IPS-NIHi7 (cell line): ENCODE measurements around the gene TMEM214.

Experiments used
- DNase-seq: peaks from one replicate; pipeline ENCODE4 v3.0.0; 2012; ENCODE audit warnings: mixed read lengths; ENCODE audit errors: extremely low spot score

The TMEM214 gene

DNA sequence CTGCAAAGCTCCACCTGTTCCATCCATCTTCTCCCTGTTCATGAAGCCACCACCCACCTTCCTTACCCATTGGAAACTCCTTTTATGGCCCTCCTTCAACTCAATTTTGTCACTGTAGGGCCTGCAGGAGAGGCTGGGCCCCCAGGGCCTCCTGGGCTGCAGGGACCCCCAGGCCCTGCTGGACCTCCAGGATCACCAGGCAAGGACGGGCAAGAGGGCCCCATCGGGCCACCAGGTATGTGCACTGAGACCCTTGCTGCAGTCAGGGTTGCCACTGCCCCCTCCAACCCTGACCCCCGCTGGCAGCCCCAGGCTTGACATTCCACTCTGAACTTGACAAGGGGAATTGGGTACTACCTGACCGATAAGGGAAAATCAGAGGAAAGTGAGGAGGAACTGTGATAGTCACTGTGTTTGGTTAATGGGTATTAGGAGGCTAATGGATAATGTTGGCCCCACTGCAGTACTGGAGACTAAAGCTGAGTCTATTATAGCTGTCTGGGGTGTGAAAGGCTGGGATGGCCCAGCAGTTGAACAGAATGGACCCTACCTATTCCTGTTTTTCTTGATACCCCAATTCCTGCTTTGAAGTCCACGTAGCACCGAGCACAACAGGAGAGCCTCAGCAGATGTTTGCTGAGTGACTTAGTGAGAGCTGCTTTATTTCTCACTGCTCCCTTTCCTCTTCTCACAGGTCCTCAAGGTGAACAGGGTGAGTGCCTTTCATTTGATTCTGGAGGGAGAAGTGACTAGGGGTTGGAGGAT is 51.7 kb downstream of the TMEM214 start:
- no peak for DNase-seq

DNA sequence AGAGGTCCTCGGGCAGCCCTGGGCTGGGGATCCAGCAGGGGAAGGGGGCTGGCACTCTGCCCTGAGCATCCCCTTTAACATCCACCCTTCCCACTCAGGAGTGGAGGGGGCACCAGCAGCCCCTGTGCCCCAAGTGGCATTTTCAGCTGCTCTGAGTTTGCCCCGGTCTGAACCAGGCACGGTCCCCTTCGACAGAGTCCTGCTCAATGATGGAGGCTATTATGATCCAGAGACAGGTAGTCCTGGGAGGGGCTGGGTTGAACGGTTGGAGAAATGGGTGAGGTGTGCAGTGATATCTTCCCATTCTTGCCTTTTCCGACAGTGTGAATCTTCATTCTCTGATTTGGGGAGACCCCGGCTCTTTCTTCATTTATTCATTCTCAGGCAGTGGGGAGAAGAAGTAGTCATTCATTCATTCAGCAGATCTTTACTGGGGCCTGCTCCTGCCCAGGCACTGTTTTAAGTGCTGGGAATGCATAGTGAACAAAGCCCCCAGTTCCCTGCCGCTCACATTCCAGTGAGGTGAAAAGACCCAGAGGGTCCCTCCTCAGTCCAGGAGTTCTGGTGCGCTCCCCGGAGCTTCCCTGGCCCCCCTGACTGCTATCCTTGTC is 52.4 kb downstream of the TMEM214 start:
- no peak for DNase-seq

DNA sequence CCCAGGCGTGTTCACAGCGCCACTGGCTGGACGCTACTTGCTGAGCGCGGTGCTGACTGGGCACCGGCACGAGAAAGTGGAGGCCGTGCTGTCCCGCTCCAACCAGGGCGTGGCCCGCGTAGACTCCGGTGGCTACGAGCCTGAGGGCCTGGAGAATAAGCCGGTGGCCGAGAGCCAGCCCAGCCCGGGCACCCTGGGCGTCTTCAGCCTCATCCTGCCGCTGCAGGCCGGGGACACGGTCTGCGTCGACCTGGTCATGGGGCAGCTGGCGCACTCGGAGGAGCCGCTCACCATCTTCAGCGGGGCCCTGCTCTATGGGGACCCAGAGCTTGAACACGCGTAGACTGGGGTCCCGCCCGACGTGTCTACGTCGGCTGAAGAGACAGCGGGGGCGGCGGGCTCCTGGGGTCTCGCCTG is 52.9 kb downstream of the TMEM214 start:
- DNase-seq, result peak; percentile 55

DNA sequence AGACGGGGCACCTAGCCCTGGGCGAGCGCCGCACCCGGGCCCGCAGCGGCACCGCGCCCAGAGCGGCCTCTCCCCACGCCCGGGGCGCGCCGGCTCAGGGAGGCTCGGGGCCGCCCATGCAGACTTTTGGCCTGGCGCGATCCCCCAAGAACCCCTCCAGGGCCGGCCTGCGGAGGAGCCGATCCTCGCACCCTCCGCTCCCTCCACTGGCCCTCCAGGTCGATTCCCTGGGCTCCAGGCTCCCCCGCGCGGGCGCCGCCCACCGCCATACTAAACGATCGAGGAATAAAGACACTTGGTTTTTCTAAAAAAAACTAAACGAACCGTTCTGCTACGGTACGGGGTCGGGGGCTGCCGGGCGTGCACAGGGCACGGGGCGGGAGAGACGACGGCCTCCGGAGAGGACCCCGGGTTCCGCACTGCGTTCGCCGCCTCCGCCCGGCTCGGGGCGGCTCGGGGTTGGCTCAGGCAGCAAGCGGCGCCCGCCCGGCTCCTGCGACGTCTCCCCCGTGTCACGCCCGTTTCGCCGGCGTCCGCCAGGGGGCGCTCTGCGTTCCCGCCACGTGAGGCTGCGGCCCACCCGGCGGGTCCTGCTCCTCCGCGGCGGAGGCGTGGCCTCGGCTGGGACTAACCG is 53.4 kb downstream of the TMEM214 start:
- peak; percentile 97 for DNase-seq

DNA sequence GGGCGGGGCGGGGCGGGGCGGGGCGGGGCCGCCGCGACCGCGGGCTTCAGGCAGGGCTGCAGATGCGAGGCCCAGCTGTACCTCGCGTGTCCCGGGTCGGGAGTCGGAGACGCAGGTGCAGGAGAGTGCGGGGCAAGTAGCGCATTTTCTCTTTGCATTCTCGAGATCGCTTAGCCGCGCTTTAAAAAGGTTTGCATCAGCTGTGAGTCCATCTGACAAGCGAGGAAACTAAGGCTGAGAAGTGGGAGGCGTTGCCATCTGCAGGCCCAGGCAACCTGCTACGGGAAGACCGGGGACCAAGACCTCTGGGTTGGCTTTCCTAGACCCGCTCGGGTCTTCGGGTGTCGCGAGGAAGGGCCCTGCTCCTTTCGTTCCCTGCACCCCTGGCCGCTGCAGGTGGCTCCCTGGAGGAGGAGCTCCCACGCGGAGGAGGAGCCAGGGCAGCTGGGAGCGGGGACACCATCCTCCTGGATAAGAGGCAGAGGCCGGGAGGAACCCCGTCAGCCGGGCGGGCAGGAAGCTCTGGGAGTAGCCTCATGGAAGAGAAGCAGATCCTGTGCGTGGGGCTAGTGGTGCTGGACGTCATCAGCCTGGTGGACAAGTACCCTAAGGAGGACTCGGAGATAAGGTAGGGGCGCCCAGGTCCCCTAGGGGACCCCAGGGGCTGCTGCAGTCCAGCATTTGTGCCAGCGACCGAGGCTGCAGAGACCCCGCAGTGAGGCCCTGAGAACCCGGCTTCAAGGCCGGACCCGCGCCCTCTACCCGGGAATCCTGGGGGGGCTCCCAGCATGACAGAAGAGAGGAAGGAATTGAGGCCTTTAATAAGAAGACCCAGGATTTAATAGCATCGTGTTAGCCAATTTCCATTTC is 54.2 kb downstream of the TMEM214 start, which contains the start of gene KHK:
TSS of gene KHK (plus strand) at position 49 of the 870 bp plus-strand sequence. CDS start at position 537, 488 bp downstream.
- peak; percentile 60 for DNase-seq

DNA sequence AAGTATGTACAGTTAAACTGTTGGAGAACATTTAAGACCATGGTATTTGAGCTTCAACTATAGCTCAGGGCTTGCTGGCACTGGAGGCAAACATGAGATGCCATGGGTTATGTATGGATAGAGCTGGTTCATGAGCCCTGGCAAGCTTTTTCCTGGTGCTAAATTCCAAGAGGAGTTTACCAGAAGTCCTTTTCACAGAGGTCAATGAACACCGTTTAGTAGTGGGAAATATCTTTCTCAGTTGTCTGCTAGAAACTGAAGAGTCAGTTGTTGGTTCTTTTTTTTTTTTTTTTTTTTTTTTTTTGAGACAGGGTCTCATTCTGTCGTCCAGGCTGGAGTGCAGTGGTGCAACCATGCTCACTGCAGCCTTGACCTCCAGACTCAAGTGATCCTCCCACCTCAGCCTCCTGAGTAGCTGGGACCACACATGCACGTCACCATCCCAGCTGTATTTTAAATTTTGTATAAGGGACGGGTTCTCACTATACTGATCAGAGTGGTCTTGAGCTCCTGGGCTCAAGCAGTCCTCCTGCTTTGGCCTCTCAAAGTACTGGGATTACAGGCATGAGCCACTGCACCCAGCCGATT is 55.2 kb downstream of the TMEM214 start:
- DNase-seq, result no peak

DNA sequence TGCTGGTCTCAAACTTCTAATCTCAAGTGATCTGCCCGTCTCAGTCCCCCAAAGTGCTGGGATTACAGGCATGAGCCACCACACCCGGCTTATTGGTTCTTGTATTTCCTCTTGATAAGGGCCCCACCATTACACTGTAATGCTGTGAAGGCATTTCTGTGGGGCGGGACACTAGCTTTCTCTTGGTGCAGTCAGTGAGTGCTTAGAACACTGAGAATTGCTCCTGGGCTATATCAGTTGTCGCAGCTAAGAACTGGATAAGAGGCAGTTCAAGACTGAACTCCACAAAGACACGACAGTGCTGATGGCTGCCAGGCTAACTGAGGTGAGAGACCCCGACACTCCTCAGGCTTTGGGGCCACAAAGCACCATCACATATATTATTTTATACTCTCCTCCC is 55.9 kb downstream of the TMEM214 start:
- no peak for DNase-seq

DNA sequence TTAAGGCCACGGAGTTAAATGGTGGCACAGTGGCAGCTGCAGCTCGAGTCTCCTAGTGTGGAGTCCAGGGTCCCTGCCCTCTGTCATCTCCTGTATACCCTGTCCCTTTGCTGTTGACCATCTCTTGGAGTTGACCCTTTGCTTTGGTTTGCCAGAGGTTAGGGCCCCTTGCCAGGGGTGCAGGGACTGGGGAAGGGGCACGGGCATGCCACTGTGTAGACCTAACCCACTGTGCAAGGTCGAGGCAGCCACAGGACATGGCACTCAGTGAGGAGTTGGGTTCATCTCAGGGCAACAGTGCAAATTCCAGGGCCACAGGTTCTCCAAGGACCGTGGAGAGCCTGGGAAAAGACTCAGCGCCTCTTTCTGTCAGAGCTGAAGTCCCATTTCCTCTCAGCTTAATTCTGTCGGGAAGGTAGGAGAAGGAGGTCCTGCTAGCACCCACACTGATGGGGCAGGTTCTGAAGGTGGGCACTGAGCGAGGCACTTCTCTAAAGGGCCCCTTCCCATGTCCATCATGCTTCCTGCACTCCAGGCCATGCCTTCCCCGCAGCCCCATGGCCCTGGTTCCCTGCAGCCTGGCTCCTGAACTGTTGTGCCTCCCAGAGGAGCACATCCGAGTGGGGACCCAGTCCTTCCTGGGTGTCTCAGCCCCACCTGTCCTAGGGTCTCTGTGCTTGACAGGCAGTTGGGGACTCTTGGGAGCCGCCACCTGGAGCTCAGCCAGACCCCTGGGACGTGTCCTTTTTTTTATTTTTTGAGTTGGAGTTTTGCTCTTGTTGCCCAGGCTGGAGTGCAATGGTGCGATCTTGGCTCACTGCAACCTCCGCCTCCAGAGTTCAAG is 56.6 kb downstream of the TMEM214 start:
- DNase-seq, result no peak
